SJCRH30 (cell line): ENCODE data around the gene GRIA1. TPM values are rescaled to one million over a fixed set of nuclear protein-coding genes. Genes with fewer than 3 reads are reported as not detected.
A peak's percentile ranks its signal among the peaks of the same experiment; 100 is the strongest.

Experiments
- DNase-seq, 2 experiments: peaks; one replicate each; pipeline ENCODE4 v3.0.0-alpha.2; 2015 to 2020
- H3K27ac ChIP-seq: fragments of 250-450 bp; sonication (Bioruptor Pico); 2 replicates; pipeline ENCODE4 v1.5.1; 2020; ENCODE audit warnings: mild to moderate bottlenecking, moderate library complexity
- H3K27me3 ChIP-seq: fragments of 250-450 bp; sonication (Bioruptor Pico); 2 replicates; pipeline ENCODE4 v1.5.1; 2020; ENCODE audit warnings: mild to moderate bottlenecking, moderate library complexity
- H3K36me3 ChIP-seq: fragments of 250-450 bp; sonication (Bioruptor Pico); 2 replicates; pipeline ENCODE4 v1.5.1; 2020; ENCODE audit warnings: mild to moderate bottlenecking, moderate library complexity
- H3K4me1 ChIP-seq: fragments of 250-450 bp; sonication (Bioruptor Pico); 2 replicates; pipeline ENCODE4 v1.5.1; 2020; ENCODE audit warnings: mild to moderate bottlenecking, moderate library complexity
- H3K4me3 ChIP-seq: fragments of 250-450 bp; sonication (Bioruptor Pico); 2 replicates; pipeline ENCODE4 v1.5.1; 2020; ENCODE audit warnings: mild to moderate bottlenecking, moderate library complexity
- H3K9me3 ChIP-seq: fragments of 250-450 bp; sonication (Bioruptor Pico); replicated peaks from 2 replicates; pipeline ENCODE4 v1.5.1; 2020; ENCODE audit warnings: mild to moderate bottlenecking, moderate library complexity
- total RNA-seq: library from RNA; depleted of rRNA; stranded (reverse); fragments of >200 nt; shearing (Covaris generic); gene quantifications from 2 replicates; pipeline ENCODE4 v1.2.3, GENCODE V29; 2014

The GRIA1 gene
- total RNA-seq, 1 experiment from 2014 or later: not detected

DNA sequence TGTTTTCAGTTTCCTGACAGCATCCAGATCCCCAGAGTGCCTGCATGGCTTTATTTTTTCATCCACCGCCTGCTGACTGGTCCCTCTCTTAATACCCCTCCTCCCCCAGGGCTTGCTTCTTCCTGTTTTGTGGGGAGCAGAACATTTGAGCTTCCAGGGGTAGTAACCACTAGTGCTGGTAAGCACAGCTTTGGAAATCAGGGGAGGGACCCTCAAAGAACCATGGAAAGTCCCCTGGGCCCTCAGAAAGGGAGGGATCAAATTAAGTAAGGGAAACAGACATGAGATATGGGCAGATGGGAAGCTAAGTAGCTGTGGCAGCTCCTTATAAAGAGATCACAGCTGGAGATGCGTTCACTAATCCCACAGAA lies 26.8 kb downstream of the GRIA1 start:
- Histone ChIP-seq H3K9me3 (no peaks in the 10 kb centered on the region), H3K27ac (no peak overlapping the region), H3K36me3 (no peaks in the 10 kb centered on the region), H3K4me1 (no peaks in the 10 kb centered on the region), H3K27me3 (no peaks in the 10 kb centered on the region), H3K4me3 (no peak overlapping the region)
- peak in 1 of 2 experiments; percentile 9 for DNase-seq

DNA sequence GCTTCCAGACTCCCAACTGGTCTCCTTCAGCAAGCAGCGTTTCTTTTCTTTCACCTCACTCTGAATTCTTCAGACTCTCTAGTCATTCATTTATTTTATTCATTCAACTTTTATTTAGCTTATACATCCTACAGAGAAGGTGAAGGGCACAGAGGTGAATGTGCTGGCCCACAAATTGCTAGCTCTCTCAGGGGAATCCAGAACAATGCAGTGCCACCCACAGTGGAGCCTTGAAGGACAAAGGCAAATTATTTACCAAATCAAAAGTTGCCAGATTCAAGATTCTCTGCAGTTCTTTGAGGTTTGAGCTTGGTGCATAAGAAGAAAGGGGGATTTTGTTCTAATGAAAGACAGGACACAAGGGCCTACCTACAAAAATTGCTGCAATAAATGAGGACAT lies 29.7 kb downstream of the GRIA1 start:
- no peak for DNase-seq
- no peak overlapping the region for H3K4me3 ChIP-seq
- no peaks in the 10 kb centered on the region for H3K27me3 ChIP-seq
- H3K4me1 ChIP-seq: no peaks in the 10 kb centered on the region
- H3K36me3 ChIP-seq: no peaks in the 10 kb centered on the region
- H3K27ac ChIP-seq: no peak overlapping the region
- H3K9me3 ChIP-seq: no peaks in the 10 kb centered on the region

DNA sequence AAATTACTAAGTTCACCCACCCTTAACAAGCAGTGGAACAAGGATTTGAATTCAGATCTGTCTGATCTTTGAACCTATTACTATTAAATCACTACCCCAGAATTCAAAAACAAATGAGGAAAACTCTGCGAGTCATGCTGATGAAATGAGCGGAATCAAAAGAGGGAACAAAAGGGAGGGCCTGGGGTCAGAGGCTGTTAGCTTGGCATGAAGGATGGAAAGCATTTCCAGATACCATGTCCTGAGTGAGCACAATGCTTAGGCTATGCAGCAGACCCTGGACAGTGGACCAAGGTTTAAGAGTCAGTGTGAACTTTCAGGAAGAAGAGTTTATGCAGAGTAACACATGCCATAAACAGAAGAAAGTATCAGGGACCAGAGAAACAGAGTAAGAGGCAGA lies 30.5 kb downstream of the GRIA1 start:
- no peak overlapping the region for H3K4me3 ChIP-seq
- H3K27ac ChIP-seq: no peak overlapping the region
- H3K27me3 ChIP-seq: no peaks in the 10 kb centered on the region
- H3K4me1 ChIP-seq: no peaks in the 10 kb centered on the region
- H3K9me3 ChIP-seq: no peaks in the 10 kb centered on the region
- H3K36me3 ChIP-seq: no peaks in the 10 kb centered on the region
- DNase-seq: no peak

DNA sequence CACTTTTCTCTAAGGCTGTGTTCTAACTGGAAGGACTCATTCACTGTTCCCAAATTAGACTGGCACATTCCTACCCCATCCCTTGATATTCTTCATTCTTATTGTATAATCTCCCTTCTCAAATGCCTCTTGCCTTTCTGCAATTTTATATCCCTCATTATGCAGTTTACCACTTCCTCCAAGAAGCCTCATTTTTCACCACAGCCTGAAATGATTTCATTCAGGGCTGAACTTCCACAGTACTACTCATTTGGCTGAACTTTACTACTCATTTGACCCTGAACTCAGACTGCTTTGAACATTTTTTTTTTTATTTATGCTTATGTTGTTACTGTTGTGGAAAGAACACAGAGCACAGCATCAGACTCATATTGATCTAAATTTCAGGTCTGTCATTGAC lies 32.7 kb downstream of the GRIA1 start:
- H3K27ac ChIP-seq: no peak overlapping the region

DNA sequence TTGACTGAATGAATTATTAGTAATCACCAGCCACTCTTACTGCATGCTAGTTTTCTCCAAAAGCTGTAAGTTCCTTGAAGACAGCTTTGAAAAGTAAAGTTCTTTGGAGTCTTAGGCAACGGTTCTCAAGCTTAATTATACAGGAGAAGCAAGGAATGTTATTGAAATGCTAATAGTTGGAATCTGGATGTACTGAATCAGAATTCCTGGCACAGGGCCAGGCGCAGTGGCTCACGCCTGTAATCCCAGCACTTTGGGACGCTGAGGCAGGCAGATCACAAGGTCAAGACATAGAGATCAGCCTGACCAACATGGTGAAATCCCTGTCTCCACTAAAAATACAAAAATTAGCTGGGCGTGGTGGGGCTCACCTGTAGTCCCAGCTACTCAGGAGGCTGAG lies 33.4 kb downstream of the GRIA1 start:
- H3K27me3 ChIP-seq: no peaks in the 10 kb centered on the region
- no peaks in the 10 kb centered on the region for H3K9me3 ChIP-seq
- H3K27ac ChIP-seq: no peak overlapping the region
- H3K4me3 ChIP-seq: no peak overlapping the region
- peak in 1 of 2 experiments; percentile 8 for DNase-seq
- H3K36me3 ChIP-seq: no peaks in the 10 kb centered on the region
- no peaks in the 10 kb centered on the region for H3K4me1 ChIP-seq

More for the DNA sequence above, 32.7 kb downstream of the GRIA1 start:
- Histone ChIP-seq H3K4me3 (no peak overlapping the region), H3K4me1 (no peaks in the 10 kb centered on the region), H3K27me3 (no peaks in the 10 kb centered on the region), H3K36me3 (no peaks in the 10 kb centered on the region), H3K9me3 (no peaks in the 10 kb centered on the region)
- DNase-seq: no peak

DNA sequence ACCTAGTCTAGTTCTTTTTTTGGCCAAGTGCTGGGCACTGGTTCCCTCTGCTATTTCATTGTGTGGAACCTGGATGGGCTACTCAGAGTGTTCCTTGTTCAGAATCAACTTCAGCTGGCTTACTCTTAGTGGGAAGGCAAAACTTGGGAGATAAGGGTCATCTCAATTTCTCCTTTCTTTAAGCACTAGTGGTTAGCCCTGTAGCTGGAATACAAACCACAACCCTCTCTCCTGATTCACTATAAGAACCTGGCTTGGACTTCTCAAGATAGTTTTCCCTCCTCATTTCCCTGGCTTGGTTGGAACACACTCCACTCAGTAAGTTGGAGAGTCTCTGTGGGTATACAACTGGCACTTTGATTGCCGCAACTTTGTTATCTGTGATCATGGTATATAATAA lies 35.1 kb downstream of the GRIA1 start:
- DNase-seq: no peak

DNA sequence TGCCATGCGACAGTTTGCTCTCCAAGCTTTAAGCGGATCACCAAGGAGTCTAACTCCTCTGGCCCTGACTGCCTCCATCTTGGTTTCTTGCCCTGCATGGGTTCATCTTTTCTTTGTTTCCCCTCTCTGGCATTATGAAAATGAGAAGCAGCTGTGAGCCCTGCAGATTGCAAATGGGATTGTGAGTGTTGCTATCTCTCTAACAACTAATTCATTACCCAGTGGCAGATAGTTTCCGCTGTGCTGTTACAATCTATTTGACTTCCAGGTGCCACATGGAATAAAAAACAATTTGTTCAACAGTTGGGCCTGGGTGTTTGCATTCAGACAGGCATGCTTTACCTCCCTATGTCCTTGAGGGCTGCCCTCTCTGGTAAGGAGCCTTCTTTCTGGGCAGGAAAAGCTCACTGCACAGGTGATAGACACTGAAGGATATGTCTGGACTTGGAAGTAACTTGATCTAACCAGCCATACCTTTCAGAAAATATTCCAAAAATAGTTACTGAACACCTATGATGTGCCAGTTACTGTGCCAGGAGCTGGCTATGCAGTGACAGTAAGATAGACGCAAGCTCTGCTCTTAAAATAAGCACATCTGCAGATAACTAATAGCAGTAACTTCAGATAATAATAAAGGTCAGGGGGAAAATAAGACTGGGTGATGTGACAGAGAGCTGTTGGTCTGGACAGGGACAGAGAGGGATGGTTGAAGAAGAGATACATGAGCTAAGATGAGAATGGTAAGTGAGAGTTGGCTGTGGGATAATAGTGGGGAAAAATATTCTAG lies 40.1 kb downstream of the GRIA1 start:
- H3K27ac ChIP-seq: no peak overlapping the region

More for the DNA sequence above, 35.1 kb downstream of the GRIA1 start:
- Histone ChIP-seq H3K27ac (no peak overlapping the region), H3K36me3 (no peaks in the 10 kb centered on the region), H3K9me3 (no peaks in the 10 kb centered on the region), H3K4me3 (no peak overlapping the region), H3K27me3 (no peaks in the 10 kb centered on the region), H3K4me1 (no peaks in the 10 kb centered on the region)

DNA sequence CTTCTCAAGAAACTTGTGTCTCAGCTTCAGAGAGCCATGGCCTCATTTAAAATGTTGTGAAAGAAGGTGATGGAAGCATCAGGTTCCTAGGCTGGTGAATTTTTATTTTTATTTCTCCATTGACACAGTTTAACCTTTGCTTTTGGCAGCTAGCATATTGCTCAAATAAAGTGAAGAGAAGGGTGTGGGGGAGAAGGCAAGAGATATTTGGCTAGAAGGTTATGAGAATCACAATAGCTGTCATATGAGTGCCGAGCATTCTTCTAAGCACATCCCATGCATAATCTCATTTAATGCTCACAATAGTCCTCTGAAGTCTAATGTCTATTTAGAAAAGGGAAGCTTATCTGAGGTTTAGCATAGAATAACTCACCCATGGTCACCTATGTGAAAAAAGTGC lies 43.1 kb downstream of the GRIA1 start:
- Histone ChIP-seq H3K27ac (no peak overlapping the region), H3K4me1 (no peaks in the 10 kb centered on the region), H3K9me3 (no peaks in the 10 kb centered on the region), H3K4me3 (no peak overlapping the region), H3K27me3 (no peaks in the 10 kb centered on the region), H3K36me3 (no peaks in the 10 kb centered on the region)
- no peak for DNase-seq

More for the DNA sequence above, 40.1 kb downstream of the GRIA1 start:
- no peaks in the 10 kb centered on the region for H3K36me3 ChIP-seq
- H3K4me1 ChIP-seq: no peaks in the 10 kb centered on the region
- no peaks in the 10 kb centered on the region for H3K9me3 ChIP-seq
- no peak overlapping the region for H3K4me3 ChIP-seq
- DNase-seq: no peak
- H3K27me3 ChIP-seq: no peaks in the 10 kb centered on the region

DNA sequence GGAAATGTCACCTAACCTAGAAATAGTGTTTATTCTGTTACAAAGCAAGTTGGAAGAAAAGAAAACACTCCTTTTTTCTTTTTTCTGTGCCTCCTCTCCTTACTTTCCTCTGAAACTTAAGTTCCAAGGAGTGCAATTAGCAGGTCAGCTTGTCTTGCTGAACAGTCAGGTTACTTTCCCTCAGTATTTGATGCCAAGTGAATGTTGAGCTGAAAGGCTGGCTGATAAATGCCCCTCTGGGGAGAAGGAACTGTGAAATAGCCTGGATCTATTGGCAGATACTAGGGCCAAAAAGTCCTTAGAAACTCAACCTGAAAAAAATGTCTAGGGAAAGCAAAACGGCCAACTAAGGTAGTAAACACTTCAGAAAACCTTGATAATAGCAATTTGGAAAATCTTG lies 43.6 kb downstream of the GRIA1 start:
- Histone ChIP-seq H3K36me3 (no peaks in the 10 kb centered on the region), H3K4me3 (no peak overlapping the region), H3K27me3 (no peaks in the 10 kb centered on the region), H3K9me3 (no peaks in the 10 kb centered on the region), H3K27ac (no peak overlapping the region), H3K4me1 (no peaks in the 10 kb centered on the region)
- no peak for DNase-seq

DNA sequence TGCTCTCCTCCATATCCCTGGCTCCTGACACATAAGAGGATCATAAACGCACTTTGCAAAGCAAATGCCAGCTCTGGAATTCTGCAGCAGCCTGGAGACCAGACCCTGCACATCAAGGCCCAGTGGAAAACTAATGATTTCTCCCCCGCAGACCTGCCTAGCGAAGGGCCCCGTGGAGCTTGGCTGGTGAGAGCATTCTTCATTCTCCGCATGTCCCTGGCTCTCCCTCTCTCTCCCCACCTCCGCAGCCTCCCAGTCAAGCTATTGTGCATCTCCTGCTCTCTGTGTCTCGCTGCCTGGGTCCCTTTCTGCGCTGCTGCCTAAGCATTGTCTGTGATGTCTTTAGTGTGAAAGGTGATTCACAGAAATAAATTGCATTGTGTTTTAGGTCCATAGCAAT lies 46.7 kb downstream of the GRIA1 start:
- H3K4me1 ChIP-seq: no peaks in the 10 kb centered on the region
- H3K27me3 ChIP-seq: no peaks in the 10 kb centered on the region
- no peak overlapping the region for H3K27ac ChIP-seq
- no peaks in the 10 kb centered on the region for H3K36me3 ChIP-seq
- H3K9me3 ChIP-seq: no peaks in the 10 kb centered on the region
- H3K4me3 ChIP-seq: no peak overlapping the region
- no peak for DNase-seq

DNA sequence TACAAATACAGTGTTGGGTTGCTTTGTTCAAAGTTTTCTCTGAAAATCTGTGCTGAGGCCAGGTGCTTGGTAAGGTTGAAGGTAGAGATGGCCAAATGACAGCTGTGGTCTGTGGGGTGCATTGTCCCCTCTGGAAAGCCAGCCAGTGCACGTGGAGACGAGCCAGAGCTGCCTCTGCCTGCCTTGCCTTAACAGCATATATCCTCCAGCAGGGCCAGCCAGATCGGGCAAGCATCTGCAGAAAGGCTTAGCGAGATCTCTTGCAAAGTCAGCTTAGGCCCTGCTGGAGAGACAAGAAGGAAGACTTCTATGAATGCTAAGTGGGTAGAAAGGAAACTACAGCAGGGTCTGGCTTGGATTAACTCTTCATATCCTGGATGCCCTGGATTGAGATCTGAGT lies 49.5 kb downstream of the GRIA1 start:
- no peak for DNase-seq
- H3K27ac ChIP-seq: no peak overlapping the region
- no peak overlapping the region for H3K4me3 ChIP-seq
- H3K36me3 ChIP-seq: no peaks in the 10 kb centered on the region
- no peaks in the 10 kb centered on the region for H3K4me1 ChIP-seq
- no peaks in the 10 kb centered on the region for H3K9me3 ChIP-seq
- H3K27me3 ChIP-seq: 0 out of 2 replicates have a peak, but pooled peaks cover 3% of the 10 kb centered on the region

DNA sequence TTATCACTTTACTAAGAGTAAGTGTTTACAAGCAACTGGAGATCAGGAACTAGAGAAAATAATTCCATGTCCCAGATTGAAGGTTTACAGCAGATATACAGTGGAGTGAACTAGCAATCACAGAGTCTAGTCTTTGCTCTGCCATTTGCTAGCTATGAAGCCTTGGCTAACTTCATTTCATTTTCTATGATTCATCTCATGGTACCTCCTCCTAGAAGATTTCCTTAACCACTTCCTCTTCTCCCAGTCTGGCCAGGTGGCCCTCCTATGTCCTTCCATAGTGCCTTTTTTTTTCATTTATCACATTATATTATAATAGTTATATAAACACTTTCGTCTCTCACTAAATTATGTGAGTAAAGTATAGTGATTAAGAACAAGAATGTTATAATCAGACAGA lies 52.1 kb downstream of the GRIA1 start:
- Histone ChIP-seq H3K27ac (no peak overlapping the region), H3K36me3 (no peaks in the 10 kb centered on the region), H3K4me1 (no peaks in the 10 kb centered on the region), H3K9me3 (no peaks in the 10 kb centered on the region), H3K27me3 (0 out of 2 replicates have a peak, but pooled peaks cover 3% of the 10 kb centered on the region), H3K4me3 (no peak overlapping the region)
- DNase-seq: no peak

DNA sequence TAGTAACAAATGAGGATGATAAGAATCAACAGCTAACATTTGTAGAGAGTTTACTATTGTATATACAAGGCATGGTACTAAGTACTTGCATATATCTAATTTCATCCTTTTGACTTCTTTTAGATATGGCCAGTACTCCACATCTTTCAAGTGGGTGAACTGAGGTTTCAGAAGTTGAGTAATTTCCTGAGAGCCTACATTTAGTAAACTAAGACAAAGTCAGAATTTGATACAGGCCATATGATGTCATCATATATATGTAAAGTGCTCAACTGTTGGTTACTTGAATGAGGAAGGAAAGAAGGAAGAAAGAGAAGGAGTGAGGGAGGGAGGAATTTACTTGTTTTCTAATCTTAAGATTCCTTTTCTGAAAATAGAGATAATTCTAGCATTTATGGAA lies 52.8 kb downstream of the GRIA1 start:
- Histone ChIP-seq H3K4me1 (no peaks in the 10 kb centered on the region), H3K27me3 (0 out of 2 replicates have a peak, but pooled peaks cover 3% of the 10 kb centered on the region), H3K36me3 (no peaks in the 10 kb centered on the region), H3K4me3 (no peak overlapping the region), H3K27ac (no peak overlapping the region), H3K9me3 (no peaks in the 10 kb centered on the region)
- no peak for DNase-seq

DNA sequence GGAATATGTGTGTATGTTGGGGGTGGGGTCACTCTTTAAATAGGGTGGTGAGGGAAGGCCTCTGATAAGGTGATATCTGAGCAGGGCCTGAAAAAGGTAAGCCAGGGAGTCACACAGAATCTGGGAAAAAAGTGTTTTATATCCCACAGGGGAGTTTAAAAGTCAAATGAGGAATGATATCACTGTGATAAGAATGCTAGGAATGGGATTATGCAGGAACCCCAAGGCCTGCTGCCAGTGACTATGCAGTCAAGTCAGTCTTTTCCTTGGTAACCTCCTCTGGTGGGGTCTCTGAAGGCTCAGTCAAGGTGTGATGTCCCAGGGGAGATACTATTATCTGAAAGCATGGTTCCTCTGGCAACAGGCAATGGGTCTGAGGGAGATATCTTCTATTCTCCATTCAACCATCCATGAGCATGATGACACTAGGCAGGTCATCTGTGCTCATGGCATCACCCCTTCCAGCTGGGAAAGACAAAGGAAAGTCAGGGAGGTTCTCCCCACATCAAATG lies 53.5 kb downstream of the GRIA1 start:
- no peak for DNase-seq
- H3K36me3 ChIP-seq: no peaks in the 10 kb centered on the region
- H3K27ac ChIP-seq: no peak overlapping the region
- H3K9me3 ChIP-seq: no peaks in the 10 kb centered on the region
- H3K27me3 ChIP-seq: 0 out of 2 replicates have a peak, but pooled peaks cover 3% of the 10 kb centered on the region
- no peak overlapping the region for H3K4me3 ChIP-seq
- no peaks in the 10 kb centered on the region for H3K4me1 ChIP-seq

DNA sequence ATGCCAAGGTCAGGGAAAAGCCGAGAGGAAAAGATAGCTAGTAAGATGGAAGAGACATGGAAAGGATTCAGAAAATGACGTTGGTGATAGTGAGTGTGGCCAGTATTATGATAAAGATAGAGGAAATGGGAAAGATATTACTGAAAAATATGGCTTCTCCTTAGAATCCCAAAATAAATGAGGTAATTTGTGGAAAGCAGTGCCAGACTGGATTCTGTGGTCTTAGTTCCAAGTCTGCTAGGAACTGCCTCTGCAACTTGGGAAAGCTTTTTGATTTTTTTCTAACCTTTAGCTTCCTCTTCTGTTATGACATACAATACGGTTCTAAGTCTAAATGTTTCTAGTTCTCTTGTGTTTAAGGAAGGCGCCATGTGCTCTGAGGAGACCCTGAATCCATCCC lies 54.2 kb downstream of the GRIA1 start:
- Histone ChIP-seq H3K4me3 (no peak overlapping the region), H3K27me3 (0 out of 2 replicates have a peak, but pooled peaks cover 3% of the 10 kb centered on the region), H3K27ac (no peak overlapping the region), H3K9me3 (no peaks in the 10 kb centered on the region), H3K36me3 (no peaks in the 10 kb centered on the region), H3K4me1 (no peaks in the 10 kb centered on the region)
- DNase-seq: no peak

DNA sequence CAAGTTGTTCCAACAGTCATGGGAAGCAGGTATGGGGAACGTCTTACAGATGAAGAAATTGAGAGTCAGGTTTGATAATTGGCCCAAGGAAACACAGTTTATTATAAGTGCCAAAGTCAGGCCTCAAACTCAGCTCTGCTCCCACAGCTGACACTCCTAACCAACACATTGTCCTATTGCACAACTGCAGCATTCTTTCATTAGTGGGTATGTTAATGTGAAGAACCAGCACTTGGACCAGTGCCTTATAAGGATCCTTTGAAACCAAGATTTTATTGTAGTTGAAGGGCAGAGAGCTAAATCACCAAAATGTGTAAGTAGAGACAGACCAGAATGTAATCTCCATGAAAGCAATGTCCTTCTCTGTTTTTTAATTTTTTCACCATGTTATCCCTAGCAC lies 56.1 kb downstream of the GRIA1 start:
- H3K27me3 ChIP-seq: 0 out of 2 replicates have a peak, but pooled peaks cover 3% of the 10 kb centered on the region
- no peaks in the 10 kb centered on the region for H3K36me3 ChIP-seq
- no peak overlapping the region for H3K27ac ChIP-seq
- DNase-seq: no peak
- no peak overlapping the region for H3K4me3 ChIP-seq
- no peaks in the 10 kb centered on the region for H3K9me3 ChIP-seq
- H3K4me1 ChIP-seq: no peaks in the 10 kb centered on the region
